OCI-LY7 (cell line): ENCODE data around the gene BFSP2. TPM values are rescaled to one million over a fixed set of nuclear protein-coding genes. Genes with fewer than 3 reads are reported as not detected.

Source experiments
- BruUV-seq: library from RNA; stranded (reverse); fragments of 400-500 nt; replicated peaks from 2 replicates; lab custom pipeline; 2021; lab: Mats Ljungman, UMichigan
- CTCF ChIA-PET: fragments of 300-600 bp; sonication (Branson Sonifier 250); formaldehyde crosslinking; loops from one replicate; lab custom pipeline; 2022; ENCODE audit warnings: antibody characterized with exemption; ENCODE audit not compliant: unreplicated experiment; lab: Charles Lee
- POLR2A ChIA-PET: fragments of 300-600 bp; sonication (Branson Sonifier 250); formaldehyde crosslinking; loops from one replicate; lab custom pipeline; 2022; ENCODE audit warnings: antibody characterized with exemption; lab: Charles Lee
- DNase-seq: peaks from one replicate; pipeline ENCODE4 v3.0.0-alpha.2; 2015; ENCODE audit warnings: low spot score
- H2AFZ ChIP-seq: fragments of 200-600 bp; sonication (generic), shearing (Covaris generic); 2 replicates; pipeline ENCODE4 v1.6.1; 2014; ENCODE audit warnings: mild to moderate bottlenecking, antibody characterized with exemption, low read length, moderate library complexity
- H3K27ac ChIP-seq: fragments of 200-600 bp; sonication (generic); 2 replicates; pipeline ENCODE4 v1.5.1; 2014; ENCODE audit warnings: mixed run types, low read depth, mild to moderate bottlenecking, moderate library complexity, low read length, inconsistent platforms; ENCODE audit not compliant: poor library complexity, severe bottlenecking
- H3K36me3 ChIP-seq: fragments of 200-600 bp; sonication (generic); 2 replicates; pipeline ENCODE4 v1.6.1; 2014; ENCODE audit warnings: mild to moderate bottlenecking, antibody characterized with exemption, low read length, moderate library complexity, mixed read lengths; ENCODE audit not compliant: insufficient read depth
- H3K4me1 ChIP-seq: fragments of 200-600 bp; sonication (generic); 2 replicates; pipeline ENCODE4 v1.5.1; 2014; ENCODE audit warnings: mild to moderate bottlenecking, low read length; ENCODE audit not compliant: insufficient read depth, poor library complexity, severe bottlenecking
- H3K4me2 ChIP-seq: fragments of 200-600 bp; sonication (generic); 2 replicates; pipeline ENCODE4 v1.6.1; 2014; ENCODE audit warnings: mild to moderate bottlenecking, low read length
- H3K4me3 ChIP-seq: fragments of 200-600 bp; sonication (generic); 2 replicates; pipeline ENCODE4 v1.5.1; 2014; ENCODE audit warnings: mild to moderate bottlenecking, low read depth, low read length; ENCODE audit not compliant: poor library complexity, severe bottlenecking
- H3K79me2 ChIP-seq: fragments of 200-600 bp; sonication (generic); 2 replicates; pipeline ENCODE4 v1.6.1; 2016; ENCODE audit warnings: low read depth, mild to moderate bottlenecking, low read length, moderate library complexity, mixed read lengths; ENCODE audit not compliant: insufficient read depth
- H3K9me2 ChIP-seq: fragments of 200-600 bp; sonication (generic); 2 replicates; pipeline ENCODE4 v1.6.1; 2016; ENCODE audit warnings: mild to moderate bottlenecking, low read length, mixed read lengths; ENCODE audit not compliant: insufficient read depth
- H3K9me3 ChIP-seq: fragments of 200-600 bp; sonication (generic); 2 replicates; pipeline ENCODE4 v1.6.1; 2014; ENCODE audit warnings: mild to moderate bottlenecking, mixed run types, low read length, mixed read lengths
- H4K20me1 ChIP-seq: fragments of 200-600 bp; sonication (generic); 2 replicates; pipeline ENCODE4 v1.6.1; 2014; ENCODE audit warnings: mild to moderate bottlenecking, antibody characterized with exemption, low read length, moderate library complexity, mixed read lengths; ENCODE audit not compliant: insufficient read depth
- CTCF ChIP-seq: fragments of 200-600 bp; sonication (generic); conservative IDR thresholded peaks from 2 replicates; pipeline ENCODE4 v1.5.1; 2014; ENCODE audit warnings: mild to moderate bottlenecking, antibody characterized with exemption, low read length, moderate library complexity, mixed read lengths
- EZH2phosphoT487 ChIP-seq: fragments of 200-600 bp; sonication (generic); IDR thresholded peaks from 2 replicates; pipeline ENCODE4 v1.6.1; 2018; ENCODE audit warnings: low read depth, borderline replicate concordance, mild to moderate bottlenecking, mixed run types, antibody characterized with exemption, low read length, moderate library complexity, mixed read lengths
- intact Hi-C: fragments of 100-400 bp; cut with micrococcal nuclease; formaldehyde crosslinking; loops from one replicate; pipeline ENCODE4 v1.10.0; 2022; ENCODE audit not compliant: unreplicated experiment
- total RNA-seq, 2 experiments: library from RNA; depleted of rRNA in 1 of 2; stranded (reverse); fragments of >200 nt in 1 of 2; shearing (Covaris generic) in 1 of 2; gene quantifications; 2 replicates each; pipeline ENCODE4 v1.2.3, GENCODE V29; 2014 to 2022

Gene BFSP2
- total RNA-seq, 2 experiments from 2014 or later: 11.7 to 25.1 TPM

GRCh38 chr3:133452641-133453319, 52.9 kb downstream of the BFSP2 start:
- Histone ChIP-seq H2AFZ (no peak overlapping the region), H3K9me3 (no peaks in the 10 kb centered on the region), H3K9me2 (no peaks in the 10 kb centered on the region), H3K4me3 (no peak overlapping the region), H3K79me2 (no peaks in the 10 kb centered on the region), H3K36me3 (no peaks in the 10 kb centered on the region), H3K27ac (no peak overlapping the region), H4K20me1 (no peaks in the 10 kb centered on the region), H3K4me1 (peaks cover 48% of the 10 kb centered on the region), H3K4me2 (no peak overlapping the region)
- intact Hi-C loops: no loop called here
- DNase-seq: no peak
- POLR2A ChIA-PET: interaction anchor here (1.4 to 13.5 kb wide), 4 partner anchors 13 to 27 kb away, joined by 5 to 176 read pairs (median 8); no protein-coding TSS in a partner anchor
- no peak for TF ChIP-seq EZH2phosphoT487
- no peak for TF ChIP-seq CTCF
- no TSS peak for BruUV-seq
- CTCF ChIA-PET: no interaction called here

- TF ChIP-seq CTCF: no peak
- ChIA-PET POLR2A (interaction anchor here (0.6 to 13.5 kb wide), 7 partner anchors 13 to 741 kb away, joined by 3 to 176 read pairs (median 5); no protein-coding TSS in a partner anchor), CTCF (no interaction called here)
These were observed 53.5 kb downstream of the BFSP2 start for GRCh38 chr3:133453383-133453782.

GRCh38 chr3:133455281-133455680, 55.4 kb downstream of the BFSP2 start:
- TF ChIP-seq CTCF (no peak), EZH2phosphoT487 (no peak)
- Histone ChIP-seq H3K4me3 (no peak overlapping the region), H3K36me3 (no peaks in the 10 kb centered on the region), H3K9me3 (no peaks in the 10 kb centered on the region), H3K27ac (no peak overlapping the region), H3K79me2 (no peaks in the 10 kb centered on the region), H3K4me1 (peaks cover 25% of the 10 kb centered on the region), H3K9me2 (no peaks in the 10 kb centered on the region), H3K4me2 (no peak overlapping the region), H4K20me1 (no peaks in the 10 kb centered on the region), H2AFZ (no peak overlapping the region)
- no TSS peak for BruUV-seq
- CTCF ChIA-PET: interaction anchor here (0.6 kb wide), 1 partner anchor 165 kb away, joined by 3 read pairs; no protein-coding TSS in a partner anchor
- intact Hi-C loops: no loop called here
- POLR2A ChIA-PET: interaction anchor here (0.8 to 13.5 kb wide), 3 partner anchors 11 to 48 kb away, joined by 3 to 176 read pairs (median 3); no protein-coding TSS in a partner anchor
- DNase-seq: no peak

More at GRCh38 chr3:133453383-133453782, 53.5 kb downstream of the BFSP2 start:
- no TSS peak for BruUV-seq
- H3K4me2 ChIP-seq: no peak overlapping the region
- H3K9me2 ChIP-seq: no peaks in the 10 kb centered on the region
- H3K4me1 ChIP-seq: peaks cover 42% of the 10 kb centered on the region
- no peak overlapping the region for H3K4me3 ChIP-seq
- no peak for DNase-seq
- H3K36me3 ChIP-seq: no peaks in the 10 kb centered on the region
- no peaks in the 10 kb centered on the region for H3K79me2 ChIP-seq
- no peak overlapping the region for H2AFZ ChIP-seq
- H3K9me3 ChIP-seq: no peaks in the 10 kb centered on the region
- no peaks in the 10 kb centered on the region for H4K20me1 ChIP-seq
- intact Hi-C loops: no loop called here
- H3K27ac ChIP-seq: no peak overlapping the region
